ENCODE results near the gene EFCAB11.

- TF ChIP-seq CTCF (IDR thresholded peaks at IDR 0.05; ENCODE audit: low read length) (no peak), EZH2 (IDR thresholded peaks at IDR 0.05; ENCODE audit: borderline replicate concordance, low read length) (no peak)
These were observed 121.4 kb downstream of the EFCAB11 start for GRCh38 chr14:89833120-89833532.
